CD14-positive monocyte (primary cell): ENCODE data around the gene APOL2. TPM values are rescaled to one million over a fixed set of nuclear protein-coding genes. Genes with fewer than 3 reads are reported as not detected.

Experiments
- DNase-seq, 3 donors: peaks; one replicate each; pipeline ENCODE4 v3.0.0-alpha.2; 2011 to 2022
- H2AFZ ChIP-seq: 2 replicates; pipeline ENCODE4 v1.6.0; 2012; ENCODE audit warnings: mild to moderate bottlenecking, low read depth, low read length, inconsistent platforms; ENCODE audit not compliant: insufficient read depth, poor library complexity, severe bottlenecking
- H3K27ac ChIP-seq, 2 donors: 1 replicate in 1 of 2; 2 replicates in 1 of 2; pipeline ENCODE4 v1.5.1; 2012 to 2013; ENCODE audit warnings: low read length in 2 of 2, control low read depth in 1 of 2, inconsistent platforms in 1 of 2, low read depth in 1 of 2, mild to moderate bottlenecking in 1 of 2
- H3K27me3 ChIP-seq, 2 donors: one replicate each; pipeline versions ENCODE4 v1.6.0 to v1.6.1; 2011 to 2013; ENCODE audit warnings: low read length in 2 of 2; ENCODE audit not compliant: control insufficient read depth in 2 of 2, insufficient read depth in 2 of 2
- H3K36me3 ChIP-seq, 2 donors: replicated peaks in 1 of 2; 1 replicate in 1 of 2; 2 replicates in 1 of 2; pipeline versions ENCODE4 v1.5.1 to v1.6.1; 2012 to 2013; ENCODE audit warnings: low read length in 2 of 2, control low read depth in 1 of 2, inconsistent platforms in 1 of 2, mild to moderate bottlenecking in 1 of 2; ENCODE audit not compliant: insufficient read depth in 2 of 2, control insufficient read depth in 1 of 2
- H3K4me1 ChIP-seq, 2 donors: 1 replicate in 1 of 2; 2 replicates in 1 of 2; pipeline versions ENCODE4 v1.5.1 to v1.6.1; 2012 to 2013; ENCODE audit warnings: low read length in 2 of 2, control low read depth in 1 of 2, inconsistent platforms in 1 of 2, mild to moderate bottlenecking in 1 of 2, moderate library complexity in 1 of 2; ENCODE audit not compliant: insufficient read depth in 2 of 2, control insufficient read depth in 1 of 2
- H3K4me2 ChIP-seq: replicated peaks from 2 replicates; pipeline ENCODE3; 2012; ENCODE audit warnings: low read length, moderate library complexity, mild to moderate bottlenecking; ENCODE audit not compliant: poor library complexity, severe bottlenecking; ENCODE audit errors: extremely low read depth
- H3K4me3 ChIP-seq, 3 experiments: fragments of 200-600 bp in 1 of 3; sonication (generic) in 1 of 3; replicated peaks in 1 of 3; 1 replicate in 2 of 3; 2 replicates in 1 of 3; pipeline ENCODE4 v1.5.1; 2011 to 2013; ENCODE audit warnings: low read length in 3 of 3, mild to moderate bottlenecking in 3 of 3, control low read depth in 2 of 3, low read depth in 2 of 3, inconsistent platforms in 1 of 3, moderate library complexity in 1 of 3
- H3K79me2 ChIP-seq: 2 replicates; pipeline ENCODE4 v1.6.0; 2012; ENCODE audit warnings: mild to moderate bottlenecking, control low read depth, inconsistent platforms, low read length, moderate library complexity; ENCODE audit not compliant: insufficient read depth
- H3K9ac ChIP-seq: 2 replicates; pipeline ENCODE4 v1.6.0; 2017; ENCODE audit warnings: low read length, mild to moderate bottlenecking; ENCODE audit not compliant: insufficient read depth, poor library complexity, severe bottlenecking
- H3K9me3 ChIP-seq, 2 donors: replicated peaks in 1 of 2; 1 replicate in 1 of 2; 2 replicates in 1 of 2; pipeline versions ENCODE4 v1.5.1 to v1.6.1; 2012 to 2013; ENCODE audit warnings: low read length in 2 of 2, control low read depth in 1 of 2; ENCODE audit not compliant: control insufficient read depth in 1 of 2, insufficient read depth in 1 of 2
- H4K20me1 ChIP-seq: 2 replicates; pipeline ENCODE4 v1.6.0; 2012; ENCODE audit warnings: mild to moderate bottlenecking, low read length, control low read depth, moderate library complexity; ENCODE audit not compliant: insufficient read depth
- H3K27ac Mint-ChIP-seq, 7 donors: one replicate each; pipeline ENCODE4 v1.8.0; 2020; ENCODE audit warnings: mild to moderate bottlenecking in 7 of 7, mixed read lengths in 7 of 7, moderate library complexity in 6 of 7, inconsistent platforms in 2 of 7
- H3K27me3 Mint-ChIP-seq, 3 donors: one replicate each; pipeline ENCODE4 v1.8.0; 2021 to 2022; ENCODE audit warnings: low read depth in 3 of 3, mild to moderate bottlenecking in 3 of 3, mixed read lengths in 3 of 3, moderate library complexity in 3 of 3, inconsistent platforms in 1 of 3
- H3K36me3 Mint-ChIP-seq, 2 donors: one replicate each; pipeline ENCODE4 v1.8.0; 2020; ENCODE audit warnings: mixed read lengths in 2 of 2, inconsistent platforms in 1 of 2, mild to moderate bottlenecking in 1 of 2
- H3K4me1 Mint-ChIP-seq: one replicate; pipeline ENCODE4 v1.8.0; 2020; ENCODE audit warnings: mild to moderate bottlenecking, mixed read lengths
- H3K4me3 Mint-ChIP-seq, 2 donors: one replicate each; pipeline ENCODE4 v1.8.0; 2020; ENCODE audit warnings: mild to moderate bottlenecking in 2 of 2, mixed read lengths in 2 of 2, moderate library complexity in 1 of 2
- H3K9me3 Mint-ChIP-seq, 7 donors: one replicate each; pipeline ENCODE4 v1.8.0; 2020 to 2022; ENCODE audit warnings: mixed read lengths in 7 of 7, mild to moderate bottlenecking in 6 of 7, moderate library complexity in 6 of 7, inconsistent platforms in 2 of 7
- CTCF ChIP-seq: fragments of 200-600 bp; IDR thresholded peaks from one replicate; pipeline ENCODE4 v1.8.0; 2022; ENCODE audit warnings: antibody characterized with exemption, mild to moderate bottlenecking
- WGBS: methylation state at CpG from one replicate; pipeline ENCODE4 v1.1.5; 2013; ENCODE audit warnings: missing lambda C conversion rate; ENCODE audit not compliant: insufficient coverage; 5-methylcytosine and 5-hydroxymethylcytosine counted together
- intact Hi-C, 2 donors: fragments of 100-400 bp; cut with micrococcal nuclease; formaldehyde crosslinking; loops; one replicate each; pipeline versions ENCODE4 v1.15.0 to v1.15.1; 2023
- polyA plus RNA-seq, 3 donors: library from polyadenylated mRNA; depleted of rRNA in 1 of 3; unstranded in 2 of 3; stranded (reverse) in 1 of 3; fragments of 300-500 nt in 2 of 3; fragments of >200 nt in 1 of 3; fragmentation: Illumina TruSeq in 2 of 3; gene quantifications; 1 replicate in 2 of 3; 2 replicates in 1 of 3; pipeline ENCODE4 v1.2.3, GENCODE V29; 2012 to 2021

Gene APOL2
- polyA plus RNA-seq, 3 donors, result 12.6 to 47.0 (median 13.2) TPM

DNA sequence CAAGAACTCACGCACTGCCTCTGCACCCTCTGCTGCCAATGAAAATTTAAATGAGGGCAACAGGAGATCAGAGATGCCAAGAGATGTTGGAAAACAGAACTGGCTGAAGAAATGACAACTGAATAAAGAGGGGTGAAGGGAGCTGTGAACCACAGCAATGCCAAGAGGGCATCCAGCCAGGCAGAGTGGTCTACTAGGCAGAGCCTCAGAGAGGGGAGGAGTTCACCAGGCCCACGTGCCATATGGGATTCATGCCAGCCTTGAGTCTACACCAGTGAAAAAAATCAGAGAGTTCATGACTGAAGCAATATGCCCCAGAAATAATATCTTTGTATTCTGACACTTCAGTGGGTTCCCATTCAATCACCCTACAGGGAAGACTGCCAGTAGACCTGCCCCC, 4.4 kb downstream of the APOL2 start:
- Histone ChIP-seq H3K27me3 (no peaks in the 10 kb centered on the region), H3K9me3 (no peaks in the 10 kb centered on the region), H3K27ac (no peak overlapping the region), H3K4me1 (peaks cover 20 to 40% of the 10 kb centered on the region in 2 donors), H3K4me2 (no peak overlapping the region), H3K79me2 (peaks cover 40% of the 10 kb centered on the region), H4K20me1 (peaks cover 55% of the 10 kb centered on the region), H3K9ac (no peak overlapping the region), H3K36me3 (peaks cover 42 to 70% of the 10 kb centered on the region in 2 donors), H2AFZ (no peak overlapping the region), H3K4me3 (no peak overlapping the region)
- intact Hi-C loops, result loop anchor here in 1 of 2 donors (5.0 kb wide), 1 partner anchor 38 kb away; no protein-coding TSS in a partner anchor
- no peak overlapping the region for H3K4me3 Mint-ChIP-seq
- peaks cover 69 to 72% of the 10 kb centered on the region in 2 donors for H3K36me3 Mint-ChIP-seq
- H3K9me3 Mint-ChIP-seq, result peaks cover 0 to 4% (median 0%) of the 10 kb centered on the region in 7 donors
- H3K4me1 Mint-ChIP-seq, result peaks cover 55% of the 10 kb centered on the region
- H3K27me3 Mint-ChIP-seq, result no peaks in the 10 kb centered on the region
- DNase-seq, result no peak
- H3K27ac Mint-ChIP-seq, result peak overlapping the region in 1 of 7 donors; percentile 6
- 100% methylated on average over 1 of the region's 2 CpGs for WGBS
- TF ChIP-seq CTCF, result no peak

- H3K27ac Mint-ChIP-seq, result peak overlapping the region in 1 of 7 donors; percentile 46
- Histone ChIP-seq H3K27me3 (no peaks in the 10 kb centered on the region), H3K4me2 (no peak overlapping the region), H2AFZ (no peak overlapping the region), H3K4me3 (no peak overlapping the region), H3K79me2 (peaks cover 38% of the 10 kb centered on the region), H3K4me1 (peaks cover 17 to 34% of the 10 kb centered on the region in 2 donors), H4K20me1 (peaks cover 55% of the 10 kb centered on the region), H3K9ac (no peak overlapping the region), H3K9me3 (no peaks in the 10 kb centered on the region), H3K36me3 (peaks cover 49 to 77% of the 10 kb centered on the region in 2 donors), H3K27ac (no peak overlapping the region)
- H3K27me3 Mint-ChIP-seq, result no peaks in the 10 kb centered on the region
- intact Hi-C loops, result loop anchor here in 1 of 2 donors (5.0 kb wide), 1 partner anchor 37 kb away; no protein-coding TSS in a partner anchor
- H3K9me3 Mint-ChIP-seq, result peaks cover 0 to 4% (median 0%) of the 10 kb centered on the region in 7 donors
- H3K4me3 Mint-ChIP-seq, result no peak overlapping the region
- no peak for DNase-seq
- peaks cover 76 to 79% of the 10 kb centered on the region in 2 donors for H3K36me3 Mint-ChIP-seq
- TF ChIP-seq CTCF, result no peak
- peaks cover 50% of the 10 kb centered on the region for H3K4me1 Mint-ChIP-seq
- no CpG with 5 or more reads among the region's 2 CpGs for WGBS
Measured at GRCh38 chr22:36234213-36234612, 5.1 kb downstream of the APOL2 start.
